SJSA1 (cell line): ENCODE measurements around the gene NCEH1. TPM values are rescaled to one million over a fixed set of nuclear protein-coding genes. Genes with fewer than 3 reads are reported as not detected.

Experiments used
- total RNA-seq: library from RNA; depleted of rRNA; stranded (reverse); fragments of >200 nt; shearing (Covaris generic); gene quantifications from 2 replicates; pipeline ENCODE4 v1.2.3, GENCODE V29; 2014; rRNA removed

NCEH1 gene
- total RNA-seq, 1 experiment from 2014 or later, result 16.4 TPM

Other genes starting within 250 kb of the NCEH1 start
- 1.0 TPM in 1 of 2 replicates, not detected in the other for gene TNFSF10, start 187.6 kb downstream of the NCEH1 start, total RNA-seq
- gene ECT2, start 39.7 kb upstream of the NCEH1 start, total RNA-seq, result 84.6 and 97.0 TPM in 2 replicates